GM12892 (cell line): ENCODE data around the gene MFAP5.
"Not testable (repeated sequence)": the region's sequence is repeated elsewhere in the genome, so short reads cannot be mapped to it uniquely, and the experiment has no call there.

Experiments used
- DNase-seq: peaks from one replicate; pipeline ENCODE4 v3.0.0; 2011; ENCODE audit not compliant: insufficient read length
- FAIRE-seq: peaks from 2 replicates; lab custom pipeline; 2011; peaks lifted over from hg19 to GRCh38; lab: Jason Lieb, UNC
- POLR2A ChIP-seq: IDR thresholded peaks from 2 replicates; pipeline ENCODE4 v1.6.1; 2011; ENCODE audit warnings: low read depth, low read length, control low read depth
- POLR2AphosphoS5 ChIP-seq: IDR thresholded peaks from 2 replicates; pipeline ENCODE4 v1.6.1; 2011; ENCODE audit warnings: low read depth, low read length, control low read depth
- TAF1 ChIP-seq: IDR thresholded peaks from 2 replicates; pipeline ENCODE4 v1.6.1; 2011; ENCODE audit warnings: low read depth, mild to moderate bottlenecking, control low read depth, low read length, borderline replicate concordance

The MFAP5 gene

GRCh38 chr12:8638951-8639350 lies 23.7 kb downstream of the MFAP5 start:
- no peak for FAIRE-seq
- TF ChIP-seq TAF1 = no peak
- no peak for TF ChIP-seq POLR2A
- no peak for TF ChIP-seq POLR2AphosphoS5
- DNase-seq = no peak

GRCh38 chr12:8637666-8638065 lies 25.0 kb downstream of the MFAP5 start:
- DNase-seq (no peak), FAIRE-seq (no peak)
- TF ChIP-seq TAF1 (no peak), POLR2AphosphoS5 (no peak), POLR2A (no peak)

DNA sequence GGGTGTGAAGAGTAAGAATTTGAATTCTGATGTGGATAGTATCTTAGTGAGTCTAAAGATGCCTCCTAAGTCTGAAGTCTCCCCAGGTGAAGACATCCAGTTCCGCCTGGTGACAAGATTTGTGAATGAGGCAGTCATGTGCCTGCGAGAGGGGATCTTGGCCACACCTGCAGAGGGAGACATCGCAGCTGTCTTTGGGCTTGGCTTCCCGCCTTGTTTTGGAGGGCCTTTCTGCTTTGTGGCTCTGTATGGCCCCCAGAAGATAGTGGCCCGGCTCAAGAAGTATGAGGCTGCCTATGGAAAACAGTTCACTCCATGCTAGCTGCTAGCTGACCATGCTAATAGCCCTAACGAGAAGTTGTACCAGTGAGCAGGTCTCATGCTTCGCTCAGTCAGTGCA lies 25.4 kb downstream of the MFAP5 start:
- DNase-seq (no peak), FAIRE-seq (no peak)
- TF ChIP-seq POLR2AphosphoS5 = no peak
- no peak for TF ChIP-seq POLR2A
- no peak for TF ChIP-seq TAF1

GRCh38 chr12:8636581-8636980 lies 26.0 kb downstream of the MFAP5 start:
- no peak for TF ChIP-seq TAF1
- no peak for TF ChIP-seq POLR2AphosphoS5
- TF ChIP-seq POLR2A = no peak
- DNase-seq (no peak), FAIRE-seq (no peak)

GRCh38 chr12:8636007-8636346 lies 26.6 kb downstream of the MFAP5 start:
- not testable (repeated sequence) for DNase-seq, FAIRE-seq

GRCh38 chr12:8635342-8636006 lies 27.2 kb downstream of the MFAP5 start:
- not testable (repeated sequence) for FAIRE-seq

DNA sequence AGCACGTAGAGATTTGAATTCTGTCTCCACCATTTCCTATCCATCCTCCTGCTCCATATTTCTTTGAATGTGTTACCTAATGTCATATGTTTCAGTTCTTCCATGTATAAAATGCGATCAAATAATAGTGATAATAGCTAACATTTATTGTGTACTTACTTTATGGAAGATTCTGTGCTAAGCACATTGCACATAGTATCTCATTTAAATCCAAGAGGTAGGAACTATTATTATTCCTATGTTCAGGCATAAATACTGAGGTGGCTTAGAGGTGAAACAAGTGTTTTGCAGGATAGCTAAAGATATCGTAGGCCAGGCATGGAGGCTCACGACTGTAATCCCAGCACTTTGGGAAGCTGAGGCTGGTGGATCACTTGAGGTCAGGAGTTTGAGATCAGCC lies 32.5 kb downstream of the MFAP5 start:
- no peak for DNase-seq
- TF ChIP-seq POLR2A (no peak), TAF1 (no peak), POLR2AphosphoS5 (no peak)
- no peak for FAIRE-seq

More at GRCh38 chr12:8635342-8636006, 27.2 kb downstream of the MFAP5 start:
- DNase-seq = not testable (repeated sequence)

DNA sequence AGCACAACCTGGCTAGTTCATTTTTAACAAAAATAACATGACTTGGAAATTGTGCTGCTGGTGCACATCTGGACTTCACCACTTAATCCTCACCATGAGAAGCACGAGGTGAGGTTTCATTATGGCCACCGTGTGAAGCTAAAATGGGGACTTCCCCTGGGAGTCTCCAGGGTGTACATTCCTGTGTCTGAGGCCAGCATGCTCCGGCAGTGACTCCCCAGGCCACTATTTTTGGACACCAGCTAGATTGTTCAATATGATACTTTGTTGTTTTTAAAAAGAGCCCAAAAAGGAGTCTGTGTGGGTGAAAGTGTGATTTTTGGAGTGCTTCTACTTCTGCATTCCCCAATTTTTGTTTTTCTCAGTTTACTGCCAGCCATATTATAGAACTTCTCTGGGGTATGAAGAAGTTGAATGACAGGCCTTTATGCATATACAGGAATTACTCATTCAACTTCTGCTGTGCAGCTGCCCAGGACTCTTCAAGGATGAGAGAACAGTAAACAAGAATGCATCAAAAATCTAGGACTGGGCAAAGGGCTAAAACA lies 33.1 kb downstream of the MFAP5 start:
- no peak for TF ChIP-seq POLR2A
- 0 out of 2 replicates have a peak, but pooled peaks have one; percentile 7 for TF ChIP-seq POLR2AphosphoS5
- FAIRE-seq (peak; percentile 95), DNase-seq (no peak)

DNA sequence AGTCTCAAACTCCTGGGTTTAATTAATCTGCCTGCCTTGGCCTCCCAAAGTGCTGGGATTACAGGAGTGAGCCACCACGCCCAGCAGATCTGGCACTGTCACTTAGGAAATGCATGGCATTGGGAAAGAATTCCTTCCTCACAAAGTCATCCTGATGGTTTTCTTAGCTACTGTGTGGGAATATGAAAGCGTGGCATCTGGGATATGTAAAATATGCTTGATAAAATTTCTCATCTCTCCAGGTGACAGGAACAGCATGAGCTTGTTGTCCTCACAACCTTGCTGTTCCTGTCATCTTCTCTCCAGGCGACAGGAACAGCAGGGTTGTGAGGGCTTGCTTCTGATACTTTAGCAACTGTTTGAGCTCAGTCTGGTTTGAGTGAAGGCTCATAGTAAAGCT lies 33.9 kb downstream of the MFAP5 start:
- TF ChIP-seq POLR2AphosphoS5 (no peak), TAF1 (no peak), POLR2A (no peak)
- DNase-seq (no peak), FAIRE-seq (no peak)

DNA sequence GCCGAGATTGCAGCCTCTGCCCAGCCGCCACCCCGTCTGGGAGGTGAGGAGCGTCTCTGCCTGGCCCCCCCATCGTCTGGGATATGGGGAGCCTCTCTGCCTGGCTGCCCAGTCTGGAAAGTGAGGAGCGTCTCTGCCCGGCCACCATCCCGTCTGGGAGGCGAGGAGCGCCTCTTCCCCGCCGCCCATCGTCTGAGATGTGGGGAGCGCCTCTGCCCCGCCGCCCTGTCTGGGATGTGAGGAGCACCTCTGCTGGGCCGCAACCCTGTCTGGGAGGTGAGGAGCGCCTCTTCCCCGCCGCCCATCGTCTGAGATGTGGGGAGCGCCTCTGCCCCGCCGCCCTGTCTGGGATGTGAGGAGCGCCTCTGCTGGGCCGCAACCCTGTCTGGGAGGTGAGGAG lies 37.9 kb downstream of the MFAP5 start:
- not testable (repeated sequence) for FAIRE-seq, DNase-seq

- DNase-seq = no peak
- FAIRE-seq = no peak
- TF ChIP-seq POLR2AphosphoS5 (no peak), TAF1 (no peak), POLR2A (no peak)
These were observed 40.0 kb downstream of the MFAP5 start for GRCh38 chr12:8622646-8623045.

- DNase-seq = no peak
- no peak for FAIRE-seq
- TF ChIP-seq POLR2A (no peak), TAF1 (no peak), POLR2AphosphoS5 (no peak)
These were observed 47.4 kb downstream of the MFAP5 start for GRCh38 chr12:8615206-8615605.

- not testable (repeated sequence) for DNase-seq, FAIRE-seq
These were observed 48.7 kb downstream of the MFAP5 start for GRCh38 chr12:8613881-8614280.
